CD14-positive monocyte (primary cell): ENCODE measurements around the gene HEMK1. TPM values are rescaled to one million over a fixed set of nuclear protein-coding genes. Genes with fewer than 3 reads are reported as not detected.

Experiments
- DNase-seq, 3 donors: peaks; one replicate each; pipeline ENCODE4 v3.0.0-alpha.2; 2011 to 2022
- H2AFZ ChIP-seq: 2 replicates; pipeline ENCODE4 v1.6.0; 2012; ENCODE audit warnings: mild to moderate bottlenecking, low read depth, low read length, inconsistent platforms; ENCODE audit not compliant: insufficient read depth, poor library complexity, severe bottlenecking
- H3K27ac ChIP-seq, 2 donors: 1 replicate in 1 of 2; 2 replicates in 1 of 2; pipeline ENCODE4 v1.5.1; 2012 to 2013; ENCODE audit warnings: low read length in 2 of 2, control low read depth in 1 of 2, inconsistent platforms in 1 of 2, low read depth in 1 of 2, mild to moderate bottlenecking in 1 of 2
- H3K27me3 ChIP-seq, 2 donors: one replicate each; pipeline versions ENCODE4 v1.6.0 to v1.6.1; 2011 to 2013; ENCODE audit warnings: low read length in 2 of 2; ENCODE audit not compliant: control insufficient read depth in 2 of 2, insufficient read depth in 2 of 2
- H3K36me3 ChIP-seq, 2 donors: replicated peaks in 1 of 2; 1 replicate in 1 of 2; 2 replicates in 1 of 2; pipeline versions ENCODE4 v1.5.1 to v1.6.1; 2012 to 2013; ENCODE audit warnings: low read length in 2 of 2, control low read depth in 1 of 2, inconsistent platforms in 1 of 2, mild to moderate bottlenecking in 1 of 2; ENCODE audit not compliant: insufficient read depth in 2 of 2, control insufficient read depth in 1 of 2
- H3K4me1 ChIP-seq, 2 donors: 1 replicate in 1 of 2; 2 replicates in 1 of 2; pipeline versions ENCODE4 v1.5.1 to v1.6.1; 2012 to 2013; ENCODE audit warnings: low read length in 2 of 2, control low read depth in 1 of 2, inconsistent platforms in 1 of 2, mild to moderate bottlenecking in 1 of 2, moderate library complexity in 1 of 2; ENCODE audit not compliant: insufficient read depth in 2 of 2, control insufficient read depth in 1 of 2
- H3K4me2 ChIP-seq: replicated peaks from 2 replicates; pipeline ENCODE3; 2012; ENCODE audit warnings: low read length, moderate library complexity, mild to moderate bottlenecking; ENCODE audit not compliant: poor library complexity, severe bottlenecking; ENCODE audit errors: extremely low read depth
- H3K4me3 ChIP-seq, 3 experiments: fragments of 200-600 bp in 1 of 3; sonication (generic) in 1 of 3; replicated peaks in 1 of 3; 1 replicate in 2 of 3; 2 replicates in 1 of 3; pipeline ENCODE4 v1.5.1; 2011 to 2013; ENCODE audit warnings: low read length in 3 of 3, mild to moderate bottlenecking in 3 of 3, control low read depth in 2 of 3, low read depth in 2 of 3, inconsistent platforms in 1 of 3, moderate library complexity in 1 of 3
- H3K79me2 ChIP-seq: 2 replicates; pipeline ENCODE4 v1.6.0; 2012; ENCODE audit warnings: mild to moderate bottlenecking, control low read depth, inconsistent platforms, low read length, moderate library complexity; ENCODE audit not compliant: insufficient read depth
- H3K9ac ChIP-seq: 2 replicates; pipeline ENCODE4 v1.6.0; 2017; ENCODE audit warnings: low read length, mild to moderate bottlenecking; ENCODE audit not compliant: insufficient read depth, poor library complexity, severe bottlenecking
- H3K9me3 ChIP-seq, 2 donors: replicated peaks in 1 of 2; 1 replicate in 1 of 2; 2 replicates in 1 of 2; pipeline versions ENCODE4 v1.5.1 to v1.6.1; 2012 to 2013; ENCODE audit warnings: low read length in 2 of 2, control low read depth in 1 of 2; ENCODE audit not compliant: control insufficient read depth in 1 of 2, insufficient read depth in 1 of 2
- H4K20me1 ChIP-seq: 2 replicates; pipeline ENCODE4 v1.6.0; 2012; ENCODE audit warnings: mild to moderate bottlenecking, low read length, control low read depth, moderate library complexity; ENCODE audit not compliant: insufficient read depth
- H3K27ac Mint-ChIP-seq, 7 donors: one replicate each; pipeline ENCODE4 v1.8.0; 2020; ENCODE audit warnings: mild to moderate bottlenecking in 7 of 7, mixed read lengths in 7 of 7, moderate library complexity in 6 of 7, inconsistent platforms in 2 of 7
- H3K27me3 Mint-ChIP-seq, 3 donors: one replicate each; pipeline ENCODE4 v1.8.0; 2021 to 2022; ENCODE audit warnings: low read depth in 3 of 3, mild to moderate bottlenecking in 3 of 3, mixed read lengths in 3 of 3, moderate library complexity in 3 of 3, inconsistent platforms in 1 of 3
- H3K36me3 Mint-ChIP-seq, 2 donors: one replicate each; pipeline ENCODE4 v1.8.0; 2020; ENCODE audit warnings: mixed read lengths in 2 of 2, inconsistent platforms in 1 of 2, mild to moderate bottlenecking in 1 of 2
- H3K4me1 Mint-ChIP-seq: one replicate; pipeline ENCODE4 v1.8.0; 2020; ENCODE audit warnings: mild to moderate bottlenecking, mixed read lengths
- H3K4me3 Mint-ChIP-seq, 2 donors: one replicate each; pipeline ENCODE4 v1.8.0; 2020; ENCODE audit warnings: mild to moderate bottlenecking in 2 of 2, mixed read lengths in 2 of 2, moderate library complexity in 1 of 2
- H3K9me3 Mint-ChIP-seq, 7 donors: one replicate each; pipeline ENCODE4 v1.8.0; 2020 to 2022; ENCODE audit warnings: mixed read lengths in 7 of 7, mild to moderate bottlenecking in 6 of 7, moderate library complexity in 6 of 7, inconsistent platforms in 2 of 7
- CTCF ChIP-seq: fragments of 200-600 bp; IDR thresholded peaks from one replicate; pipeline ENCODE4 v1.8.0; 2022; ENCODE audit warnings: antibody characterized with exemption, mild to moderate bottlenecking
- WGBS: methylation state at CpG from one replicate; pipeline ENCODE4 v1.1.5; 2013; ENCODE audit warnings: missing lambda C conversion rate; ENCODE audit not compliant: insufficient coverage; 5-methylcytosine and 5-hydroxymethylcytosine counted together
- intact Hi-C, 2 donors: fragments of 100-400 bp; cut with micrococcal nuclease; formaldehyde crosslinking; loops; one replicate each; pipeline versions ENCODE4 v1.15.0 to v1.15.1; 2023
- polyA plus RNA-seq, 3 donors: library from polyadenylated mRNA; depleted of rRNA in 1 of 3; unstranded in 2 of 3; stranded (reverse) in 1 of 3; fragments of 300-500 nt in 2 of 3; fragments of >200 nt in 1 of 3; fragmentation: Illumina TruSeq in 2 of 3; gene quantifications; 1 replicate in 2 of 3; 2 replicates in 1 of 3; pipeline ENCODE4 v1.2.3, GENCODE V29; 2012 to 2021

The HEMK1 gene
- polyA plus RNA-seq, 3 donors, result 10.1 to 14.0 (median 12.1) TPM

GRCh38 chr3:50617096-50617791, 47.9 kb downstream of the HEMK1 start, which contains the start of gene MAPKAPK3:
TSS of gene MAPKAPK3 (plus strand) at chr3:50617151. CDS start at chr3:50617566, 415 bp downstream.
- Histone ChIP-seq H2AFZ (peak within 1 kb of the TSS; percentile 77), H3K79me2 (peaks cover 56% of the 10 kb centered on the region), H3K9me3 (no peaks in the 10 kb centered on the region), H3K9ac (peak within 1 kb of the TSS; percentile 97), H3K36me3 (peaks cover 6 to 12% of the 10 kb centered on the region in 2 donors), H3K27ac (peak within 1 kb of the TSS; percentile 89 to 94), H3K4me1 (peaks cover 77 to 85% of the 10 kb centered on the region in 2 donors), H4K20me1 (peaks cover 14% of the 10 kb centered on the region), H3K27me3 (no peaks in the 10 kb centered on the region), H3K4me3 (peak within 1 kb of the TSS; percentile 69 to 91 (median 88)), H3K4me2 (peak within 1 kb of the TSS; percentile 84)
- TF ChIP-seq CTCF, result no peak
- Mint-ChIP-seq H3K9me3 (no peaks in the 10 kb centered on the region), H3K27ac (peak within 1 kb of the TSS; percentile 98 to 99 (median 99)), H3K36me3 (peaks cover 18 to 32% of the 10 kb centered on the region in 2 donors), H3K4me3 (peak within 1 kb of the TSS; percentile 96 to 98), H3K27me3 (peaks cover 0 to 1% (median 0%) of the 10 kb centered on the region in 3 donors), H3K4me1 (peaks cover 70% of the 10 kb centered on the region)
- WGBS, result under 1% methylated on average over 37 of the region's 58 CpGs
- DNase-seq, result peak; percentile 39 to 46 (median 45)
- intact Hi-C loops, result loop anchor here in 1 of 2 donors (2.0 to 5.0 kb wide), 2 partner anchors 16 to 260 kb away; partner anchors contain the start of gene TMEM115

GRCh38 chr3:50617911-50618481, 48.7 kb downstream of the HEMK1 start:
- Histone ChIP-seq H2AFZ (no peak overlapping the region), H3K36me3 (peaks cover 13 to 19% of the 10 kb centered on the region in 2 donors), H3K4me3 (peak overlapping the region; percentile 69 to 91 (median 88)), H3K27me3 (no peaks in the 10 kb centered on the region), H3K4me1 (peaks cover 77 to 85% of the 10 kb centered on the region in 2 donors), H3K4me2 (peak overlapping the region; percentile 84), H4K20me1 (peaks cover 21% of the 10 kb centered on the region), H3K9me3 (no peaks in the 10 kb centered on the region), H3K27ac (peak overlapping the region; percentile 89 to 94), H3K9ac (peak overlapping the region; percentile 97), H3K79me2 (peaks cover 64% of the 10 kb centered on the region)
- H3K27me3 Mint-ChIP-seq, result no peaks in the 10 kb centered on the region
- TF ChIP-seq CTCF, result no peak
- WGBS, result 0% methylated on average over 1 of the region's 6 CpGs
- H3K27ac Mint-ChIP-seq, result peak overlapping the region; percentile 98 to 99 (median 99)
- peak in 2 of 3 donors; percentile 30 to 51 for DNase-seq
- H3K36me3 Mint-ChIP-seq, result peaks cover 26 to 39% of the 10 kb centered on the region in 2 donors
- peaks cover 70% of the 10 kb centered on the region for H3K4me1 Mint-ChIP-seq
- intact Hi-C loops, result loop anchor here in 1 of 2 donors (2.0 to 5.0 kb wide), 2 partner anchors 15 to 261 kb away; partner anchors contain the start of gene TMEM115
- H3K4me3 Mint-ChIP-seq, result peak overlapping the region; percentile 96 to 98
- no peaks in the 10 kb centered on the region for H3K9me3 Mint-ChIP-seq
